GM12801 (cell line): ENCODE results near the gene NR2F1-AS1.

Experiments
- TF ChIP-seq, protein P1 (sequence below): IDR thresholded peaks from one replicate; pipeline ENCODE4 v1.5.1; 2011; ENCODE audit warnings: control low read depth; ENCODE audit not compliant: insufficient read length; ENCODE audit errors: extremely low read depth

NR2F1-AS1 gene

DNA sequence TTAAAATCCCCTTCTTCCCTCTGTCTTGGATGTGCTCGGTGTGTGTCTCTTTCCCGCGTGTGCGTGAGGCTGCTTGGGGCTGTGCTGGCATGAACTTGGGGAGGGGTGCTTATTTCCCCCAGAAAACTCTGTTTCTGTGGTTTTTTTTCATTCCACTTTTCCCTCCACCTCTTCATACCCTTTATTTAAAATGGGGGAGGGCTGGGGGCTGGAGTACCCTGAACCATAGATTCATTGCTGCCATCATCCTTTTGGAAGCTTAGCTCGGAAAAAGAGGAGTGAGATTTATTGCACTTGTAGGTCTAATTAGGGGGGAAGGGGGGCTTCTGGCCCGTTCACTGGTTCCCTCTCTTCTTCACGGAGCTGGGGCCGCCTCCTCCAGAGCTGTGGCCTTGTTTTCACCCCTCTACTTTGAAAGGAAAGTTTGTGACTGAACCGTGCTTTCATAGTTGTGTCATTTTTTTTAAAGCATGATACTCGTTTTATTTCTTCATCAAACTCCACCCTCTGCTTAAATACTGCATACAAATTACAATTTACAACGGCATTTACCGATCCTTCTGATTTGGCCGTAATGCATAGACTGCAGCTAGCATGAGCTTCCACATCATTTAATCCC lies 4.9 kb upstream of the NR2F1-AS1 start:
- TF ChIP-seq, protein P1, sequence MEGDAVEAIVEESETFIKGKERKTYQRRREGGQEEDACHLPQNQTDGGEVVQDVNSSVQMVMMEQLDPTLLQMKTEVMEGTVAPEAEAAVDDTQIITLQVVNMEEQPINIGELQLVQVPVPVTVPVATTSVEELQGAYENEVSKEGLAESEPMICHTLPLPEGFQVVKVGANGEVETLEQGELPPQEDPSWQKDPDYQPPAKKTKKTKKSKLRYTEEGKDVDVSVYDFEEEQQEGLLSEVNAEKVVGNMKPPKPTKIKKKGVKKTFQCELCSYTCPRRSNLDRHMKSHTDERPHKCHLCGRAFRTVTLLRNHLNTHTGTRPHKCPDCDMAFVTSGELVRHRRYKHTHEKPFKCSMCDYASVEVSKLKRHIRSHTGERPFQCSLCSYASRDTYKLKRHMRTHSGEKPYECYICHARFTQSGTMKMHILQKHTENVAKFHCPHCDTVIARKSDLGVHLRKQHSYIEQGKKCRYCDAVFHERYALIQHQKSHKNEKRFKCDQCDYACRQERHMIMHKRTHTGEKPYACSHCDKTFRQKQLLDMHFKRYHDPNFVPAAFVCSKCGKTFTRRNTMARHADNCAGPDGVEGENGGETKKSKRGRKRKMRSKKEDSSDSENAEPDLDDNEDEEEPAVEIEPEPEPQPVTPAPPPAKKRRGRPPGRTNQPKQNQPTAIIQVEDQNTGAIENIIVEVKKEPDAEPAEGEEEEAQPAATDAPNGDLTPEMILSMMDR = no peak

DNA sequence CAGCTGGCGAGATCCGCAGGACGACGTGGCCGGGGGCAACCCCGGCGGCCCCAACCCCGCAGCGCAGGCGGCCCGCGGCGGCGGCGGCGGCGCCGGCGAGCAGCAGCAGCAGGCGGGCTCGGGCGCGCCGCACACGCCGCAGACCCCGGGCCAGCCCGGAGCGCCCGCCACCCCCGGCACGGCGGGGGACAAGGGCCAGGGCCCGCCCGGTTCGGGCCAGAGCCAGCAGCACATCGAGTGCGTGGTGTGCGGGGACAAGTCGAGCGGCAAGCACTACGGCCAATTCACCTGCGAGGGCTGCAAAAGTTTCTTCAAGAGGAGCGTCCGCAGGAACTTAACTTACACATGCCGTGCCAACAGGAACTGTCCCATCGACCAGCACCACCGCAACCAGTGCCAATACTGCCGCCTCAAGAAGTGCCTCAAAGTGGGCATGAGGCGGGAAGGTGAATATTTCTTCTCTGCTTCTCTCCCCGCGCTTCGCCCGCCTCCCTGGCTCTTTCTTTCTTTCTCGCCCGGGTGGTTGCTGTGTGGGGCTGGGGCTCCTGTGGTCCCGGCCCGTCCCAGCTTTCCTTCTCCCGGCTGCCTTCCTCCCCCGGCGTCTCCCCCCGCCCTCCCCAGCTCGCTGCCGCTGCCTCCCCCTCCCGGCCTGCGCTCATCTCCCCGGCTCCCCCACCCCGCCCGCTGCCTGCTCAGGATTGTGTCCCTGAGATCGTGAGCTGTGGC lies 4.2 kb upstream of the NR2F1-AS1 start:
- TF ChIP-seq, protein P1 = no peak

DNA sequence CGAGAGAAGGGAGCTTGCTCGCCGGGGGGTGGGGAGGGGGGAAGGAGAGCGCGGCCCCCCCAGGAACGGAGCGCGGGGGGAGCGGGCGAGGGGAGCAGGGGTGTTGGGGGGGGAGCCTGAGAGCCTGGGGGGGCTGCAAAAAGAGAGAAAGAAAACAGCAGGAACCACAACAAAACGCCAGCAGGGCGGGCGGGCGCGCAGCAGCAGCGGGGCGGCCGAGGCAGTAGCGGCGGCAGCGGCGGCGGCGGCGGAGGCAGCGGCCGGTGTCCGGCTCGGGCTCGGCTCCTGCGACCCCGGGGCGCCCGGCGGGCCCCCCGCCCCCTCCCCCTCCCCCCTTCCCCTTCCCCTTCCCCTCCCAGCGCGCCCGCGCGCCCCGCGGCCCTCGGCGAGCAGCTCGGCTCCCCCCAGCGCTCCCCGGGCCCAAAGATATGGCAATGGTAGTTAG lies 3.6 kb upstream of the NR2F1-AS1 start:
- TF ChIP-seq, protein P1 = no peak

DNA sequence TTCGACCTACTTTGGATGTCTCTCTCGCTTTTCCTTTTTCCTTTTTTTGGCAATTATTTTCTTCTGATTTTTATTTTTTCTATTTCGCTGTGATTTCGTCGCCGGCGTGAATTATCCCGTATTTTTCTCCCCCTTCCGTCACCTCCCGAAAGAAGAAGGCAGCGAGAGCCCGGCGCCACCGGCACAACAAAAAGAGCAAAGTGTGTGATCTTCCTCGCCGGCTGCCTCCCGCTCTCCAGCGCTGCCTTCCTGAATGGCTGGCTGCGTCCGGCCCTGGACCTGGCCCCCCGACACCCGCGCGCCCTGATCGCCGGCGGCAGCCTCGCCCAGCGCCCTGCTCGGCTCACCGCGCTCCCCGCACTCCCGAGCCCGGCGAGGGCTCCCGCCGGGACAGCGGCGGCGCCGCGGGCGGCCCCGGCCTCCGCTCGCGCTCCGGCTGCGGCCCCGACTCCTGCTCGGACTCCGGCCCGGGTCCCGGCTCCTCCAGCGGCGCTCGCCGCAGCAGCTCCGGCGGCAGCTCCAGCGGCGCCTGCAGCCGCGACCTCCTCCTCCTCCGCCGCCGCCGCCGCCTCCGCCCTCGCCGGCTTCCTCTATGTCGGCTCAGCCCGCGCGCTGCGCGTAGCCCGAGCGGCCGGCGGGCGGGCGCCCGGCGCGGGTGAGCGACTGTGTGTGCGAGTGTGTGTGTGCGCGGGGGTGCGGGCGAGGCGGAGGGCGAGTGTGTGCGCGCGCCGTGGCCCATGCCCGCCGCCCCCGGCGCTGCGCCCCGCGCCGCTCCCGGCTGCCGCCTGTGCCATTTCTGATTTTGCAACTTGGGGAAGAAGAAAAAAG lies 3.0 kb upstream of the NR2F1-AS1 start:
- TF ChIP-seq, protein P1 = no peak

DNA sequence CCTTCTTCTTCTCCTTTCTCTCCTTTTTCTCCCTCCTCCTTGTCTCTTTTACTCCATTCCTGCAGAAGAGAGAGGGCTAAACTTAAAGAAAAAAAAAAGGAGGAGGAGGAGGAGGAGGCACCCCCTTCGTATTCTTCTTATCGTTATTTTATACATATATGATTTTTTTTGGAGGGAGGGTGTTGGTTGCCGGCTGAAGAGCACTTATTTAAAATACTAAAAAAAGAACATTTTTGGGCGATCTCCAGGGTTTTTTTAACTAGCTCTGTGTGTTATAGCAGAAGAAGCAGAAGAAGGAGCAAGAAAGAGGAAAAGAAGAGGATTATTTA lies 2.4 kb upstream of the NR2F1-AS1 start:
- TF ChIP-seq, protein P1 = no peak

DNA sequence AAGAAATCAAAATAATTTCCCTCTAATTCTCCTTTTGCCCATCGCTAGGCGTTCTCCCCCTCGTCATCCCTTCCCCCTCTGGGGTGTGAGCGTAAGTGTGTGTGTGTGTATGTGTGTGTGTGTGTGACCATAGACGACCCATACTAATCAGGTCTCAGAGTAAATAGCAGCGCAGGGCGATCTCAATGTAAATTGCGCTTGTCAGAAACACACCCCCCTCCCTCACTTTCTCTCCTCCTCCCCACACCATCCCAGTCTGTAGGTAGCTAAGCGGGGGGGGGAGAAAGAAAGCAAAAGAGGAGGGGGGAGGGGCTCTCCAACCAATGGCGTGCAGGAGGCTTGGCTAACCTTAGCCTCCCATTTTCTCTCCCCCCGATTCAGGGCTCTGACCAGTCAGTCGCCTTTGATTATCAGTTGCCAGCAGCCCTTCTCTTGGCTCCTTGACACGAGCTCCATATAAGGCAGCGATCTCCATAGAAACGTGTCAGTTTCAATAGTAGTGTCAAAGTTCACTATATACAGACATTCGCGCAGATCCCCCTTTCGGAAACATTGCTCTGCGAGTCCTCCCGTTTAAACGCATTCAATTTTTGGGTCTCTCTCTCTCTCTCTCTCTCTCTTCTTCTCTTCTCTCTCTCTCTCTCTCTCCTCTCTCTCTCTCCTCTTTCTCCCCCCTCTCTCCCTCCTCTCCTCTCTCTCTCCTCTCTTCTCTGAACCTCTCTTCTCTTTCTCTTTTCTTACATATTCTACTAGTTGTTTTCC lies 1.8 kb upstream of the NR2F1-AS1 start, which contains the start of gene NR2F1:
TSS of gene NR2F1 (plus strand) at position 546 of the 762 bp plus-strand sequence. CDS start 1,802 bp downstream, outside the sequence.
- TF ChIP-seq, protein P1 = no peak

DNA sequence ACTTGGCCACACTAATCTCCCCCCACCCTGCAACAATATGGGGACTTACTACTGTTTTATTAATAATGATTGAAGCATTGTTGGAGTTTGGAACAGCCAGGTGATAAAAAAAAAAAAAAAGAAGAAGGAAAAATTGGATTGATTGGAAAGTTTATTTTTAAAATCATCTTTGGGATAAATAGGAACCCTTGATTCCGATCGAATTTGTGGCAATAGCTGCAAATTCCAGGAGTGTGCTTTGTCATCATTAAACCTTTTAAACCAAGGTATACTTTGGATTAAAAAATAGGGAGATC lies 1.1 kb upstream of the NR2F1-AS1 start:
- TF ChIP-seq, protein P1 = no peak
